CD14-positive monocyte (primary cell): ENCODE results near the gene EIF3B. TPM values are rescaled to one million over a fixed set of nuclear protein-coding genes. Genes with fewer than 3 reads are reported as not detected.
A peak's percentile ranks its signal among the peaks of the same experiment; 100 is the strongest.

ENCODE experiments used
- DNase-seq, 3 donors: peaks; one replicate each; pipeline ENCODE4 v3.0.0-alpha.2; 2011 to 2022
- H2AFZ ChIP-seq: 2 replicates; pipeline ENCODE4 v1.6.0; 2012; ENCODE audit warnings: mild to moderate bottlenecking, low read depth, low read length, inconsistent platforms; ENCODE audit not compliant: insufficient read depth, poor library complexity, severe bottlenecking
- H3K27ac ChIP-seq, 2 donors: 1 replicate in 1 of 2; 2 replicates in 1 of 2; pipeline ENCODE4 v1.5.1; 2012 to 2013; ENCODE audit warnings: low read length in 2 of 2, control low read depth in 1 of 2, inconsistent platforms in 1 of 2, low read depth in 1 of 2, mild to moderate bottlenecking in 1 of 2
- H3K27me3 ChIP-seq, 2 donors: one replicate each; pipeline versions ENCODE4 v1.6.0 to v1.6.1; 2011 to 2013; ENCODE audit warnings: low read length in 2 of 2; ENCODE audit not compliant: control insufficient read depth in 2 of 2, insufficient read depth in 2 of 2
- H3K36me3 ChIP-seq, 2 donors: replicated peaks in 1 of 2; 1 replicate in 1 of 2; 2 replicates in 1 of 2; pipeline versions ENCODE4 v1.5.1 to v1.6.1; 2012 to 2013; ENCODE audit warnings: low read length in 2 of 2, control low read depth in 1 of 2, inconsistent platforms in 1 of 2, mild to moderate bottlenecking in 1 of 2; ENCODE audit not compliant: insufficient read depth in 2 of 2, control insufficient read depth in 1 of 2
- H3K4me1 ChIP-seq, 2 donors: 1 replicate in 1 of 2; 2 replicates in 1 of 2; pipeline versions ENCODE4 v1.5.1 to v1.6.1; 2012 to 2013; ENCODE audit warnings: low read length in 2 of 2, control low read depth in 1 of 2, inconsistent platforms in 1 of 2, mild to moderate bottlenecking in 1 of 2, moderate library complexity in 1 of 2; ENCODE audit not compliant: insufficient read depth in 2 of 2, control insufficient read depth in 1 of 2
- H3K4me2 ChIP-seq: replicated peaks from 2 replicates; pipeline ENCODE3; 2012; ENCODE audit warnings: low read length, moderate library complexity, mild to moderate bottlenecking; ENCODE audit not compliant: poor library complexity, severe bottlenecking; ENCODE audit errors: extremely low read depth
- H3K4me3 ChIP-seq, 3 experiments: fragments of 200-600 bp in 1 of 3; sonication (generic) in 1 of 3; replicated peaks in 1 of 3; 1 replicate in 2 of 3; 2 replicates in 1 of 3; pipeline ENCODE4 v1.5.1; 2011 to 2013; ENCODE audit warnings: low read length in 3 of 3, mild to moderate bottlenecking in 3 of 3, control low read depth in 2 of 3, low read depth in 2 of 3, inconsistent platforms in 1 of 3, moderate library complexity in 1 of 3
- H3K79me2 ChIP-seq: 2 replicates; pipeline ENCODE4 v1.6.0; 2012; ENCODE audit warnings: mild to moderate bottlenecking, control low read depth, inconsistent platforms, low read length, moderate library complexity; ENCODE audit not compliant: insufficient read depth
- H3K9ac ChIP-seq: 2 replicates; pipeline ENCODE4 v1.6.0; 2017; ENCODE audit warnings: low read length, mild to moderate bottlenecking; ENCODE audit not compliant: insufficient read depth, poor library complexity, severe bottlenecking
- H3K9me3 ChIP-seq, 2 donors: replicated peaks in 1 of 2; 1 replicate in 1 of 2; 2 replicates in 1 of 2; pipeline versions ENCODE4 v1.5.1 to v1.6.1; 2012 to 2013; ENCODE audit warnings: low read length in 2 of 2, control low read depth in 1 of 2; ENCODE audit not compliant: control insufficient read depth in 1 of 2, insufficient read depth in 1 of 2
- H4K20me1 ChIP-seq: 2 replicates; pipeline ENCODE4 v1.6.0; 2012; ENCODE audit warnings: mild to moderate bottlenecking, low read length, control low read depth, moderate library complexity; ENCODE audit not compliant: insufficient read depth
- H3K27ac Mint-ChIP-seq, 7 donors: one replicate each; pipeline ENCODE4 v1.8.0; 2020; ENCODE audit warnings: mild to moderate bottlenecking in 7 of 7, mixed read lengths in 7 of 7, moderate library complexity in 6 of 7, inconsistent platforms in 2 of 7
- H3K27me3 Mint-ChIP-seq, 3 donors: one replicate each; pipeline ENCODE4 v1.8.0; 2021 to 2022; ENCODE audit warnings: low read depth in 3 of 3, mild to moderate bottlenecking in 3 of 3, mixed read lengths in 3 of 3, moderate library complexity in 3 of 3, inconsistent platforms in 1 of 3
- H3K36me3 Mint-ChIP-seq, 2 donors: one replicate each; pipeline ENCODE4 v1.8.0; 2020; ENCODE audit warnings: mixed read lengths in 2 of 2, inconsistent platforms in 1 of 2, mild to moderate bottlenecking in 1 of 2
- H3K4me1 Mint-ChIP-seq: one replicate; pipeline ENCODE4 v1.8.0; 2020; ENCODE audit warnings: mild to moderate bottlenecking, mixed read lengths
- H3K4me3 Mint-ChIP-seq, 2 donors: one replicate each; pipeline ENCODE4 v1.8.0; 2020; ENCODE audit warnings: mild to moderate bottlenecking in 2 of 2, mixed read lengths in 2 of 2, moderate library complexity in 1 of 2
- H3K9me3 Mint-ChIP-seq, 7 donors: one replicate each; pipeline ENCODE4 v1.8.0; 2020 to 2022; ENCODE audit warnings: mixed read lengths in 7 of 7, mild to moderate bottlenecking in 6 of 7, moderate library complexity in 6 of 7, inconsistent platforms in 2 of 7
- CTCF ChIP-seq: fragments of 200-600 bp; IDR thresholded peaks from one replicate; pipeline ENCODE4 v1.8.0; 2022; ENCODE audit warnings: antibody characterized with exemption, mild to moderate bottlenecking
- WGBS: methylation state at CpG from one replicate; pipeline ENCODE4 v1.1.5; 2013; ENCODE audit warnings: missing lambda C conversion rate; ENCODE audit not compliant: insufficient coverage; 5-methylcytosine and 5-hydroxymethylcytosine counted together
- intact Hi-C, 2 donors: fragments of 100-400 bp; cut with micrococcal nuclease; formaldehyde crosslinking; loops; one replicate each; pipeline versions ENCODE4 v1.15.0 to v1.15.1; 2023
- polyA plus RNA-seq, 3 donors: library from polyadenylated mRNA; depleted of rRNA in 1 of 3; unstranded in 2 of 3; stranded (reverse) in 1 of 3; fragments of 300-500 nt in 2 of 3; fragments of >200 nt in 1 of 3; fragmentation: Illumina TruSeq in 2 of 3; gene quantifications; 1 replicate in 2 of 3; 2 replicates in 1 of 3; pipeline ENCODE4 v1.2.3, GENCODE V29; 2012 to 2021

EIF3B gene
- polyA plus RNA-seq, 3 donors, result 46.0 to 89.1 (median 69.2) TPM

DNA sequence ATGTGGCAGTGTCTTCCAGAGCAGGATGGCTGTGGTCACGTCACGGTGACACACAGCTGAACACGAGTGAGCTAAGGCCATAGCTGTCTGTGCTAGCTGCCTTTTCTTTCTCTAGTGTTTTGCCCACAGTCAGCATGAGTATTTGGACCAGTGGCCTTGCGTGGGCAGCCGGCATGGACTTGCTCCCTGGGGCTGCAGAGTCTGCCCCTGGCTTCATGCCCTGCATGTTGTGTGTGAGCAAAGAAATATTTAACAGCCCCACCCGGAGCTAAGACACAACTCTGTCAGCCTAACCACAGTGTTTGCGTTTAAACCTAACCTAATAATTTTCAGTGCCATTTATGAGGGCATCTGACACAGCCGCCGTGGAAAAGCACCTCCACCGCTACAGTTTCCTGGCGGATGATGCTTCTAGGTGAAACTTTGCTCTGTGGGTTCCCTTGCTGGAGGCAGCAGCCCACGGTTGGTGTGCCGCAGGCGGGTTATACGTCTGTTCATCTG lies 63.4 kb downstream of the EIF3B start:
- WGBS, result 48% methylated on average over 13 of the region's 15 CpGs
- Histone ChIP-seq H3K9ac (no peak overlapping the region), H3K27ac (no peak overlapping the region), H2AFZ (no peak overlapping the region), H3K4me1 (peaks cover 5 to 19% of the 10 kb centered on the region in 2 donors), H3K36me3 (no peaks in the 10 kb centered on the region), H4K20me1 (peaks cover 4% of the 10 kb centered on the region), H3K4me2 (no peak overlapping the region), H3K4me3 (no peak overlapping the region), H3K79me2 (peaks cover 87% of the 10 kb centered on the region), H3K27me3 (no peaks in the 10 kb centered on the region), H3K9me3 (no peaks in the 10 kb centered on the region)
- intact Hi-C loops, result no loop called here
- no peaks in the 10 kb centered on the region for H3K27me3 Mint-ChIP-seq
- DNase-seq, result no peak
- peaks cover 3 to 15% of the 10 kb centered on the region in 2 donors for H3K36me3 Mint-ChIP-seq
- H3K27ac Mint-ChIP-seq, result peak overlapping the region in 1 of 7 donors; percentile 32
- peaks cover 31% of the 10 kb centered on the region for H3K4me1 Mint-ChIP-seq
- H3K9me3 Mint-ChIP-seq, result no peaks in the 10 kb centered on the region
- no peak overlapping the region for H3K4me3 Mint-ChIP-seq
- no peak for TF ChIP-seq CTCF

- 95% methylated on average over 4 of the region's 7 CpGs for WGBS
- no peaks in the 10 kb centered on the region for H3K9me3 Mint-ChIP-seq
- no peak overlapping the region for H3K27ac Mint-ChIP-seq
- no peak overlapping the region for H3K4me3 Mint-ChIP-seq
- H3K36me3 Mint-ChIP-seq, result peaks cover 5 to 30% of the 10 kb centered on the region in 2 donors
- H3K9ac ChIP-seq, result no peak overlapping the region
- H3K79me2 ChIP-seq, result peaks cover 87% of the 10 kb centered on the region
- peaks cover 20% of the 10 kb centered on the region for H3K4me1 Mint-ChIP-seq
- H3K27me3 Mint-ChIP-seq, result peaks cover 0 to 1% (median 0%) of the 10 kb centered on the region in 3 donors
- H2AFZ ChIP-seq, result no peak overlapping the region
- peaks cover 5 to 12% of the 10 kb centered on the region in 2 donors for H3K4me1 ChIP-seq
- H3K4me3 ChIP-seq, result no peak overlapping the region
- H3K9me3 ChIP-seq, result no peaks in the 10 kb centered on the region
- no peak for DNase-seq
- peaks cover 0 to 6% of the 10 kb centered on the region in 2 donors for H3K36me3 ChIP-seq
- H4K20me1 ChIP-seq, result no peaks in the 10 kb centered on the region
- TF ChIP-seq CTCF, result no peak
- no peak overlapping the region for H3K27ac ChIP-seq
- intact Hi-C loops, result no loop called here
- no peak overlapping the region for H3K4me2 ChIP-seq
- no peaks in the 10 kb centered on the region for H3K27me3 ChIP-seq
Measured at GRCh38 chr7:2420216-2420933, 65.7 kb downstream of the EIF3B start.
